Transverse colon (tissue), 4 donors: ENCODE results near the gene FUZ. TPM values are rescaled to one million over a fixed set of nuclear protein-coding genes. Genes with fewer than 3 reads are reported as not detected.

Experiments
- DNase-seq: peaks from one replicate; pipeline ENCODE4 v3.0.0-alpha.2; 2019
- H3K27ac ChIP-seq, 4 donors: fragments of 200-600 bp; sonication (generic); 2 replicates each; pipeline ENCODE4 v1.5.1; 2016 to 2018; ENCODE audit warnings: inconsistent platforms in 4 of 4
- H3K27me3 ChIP-seq: fragments of 200-600 bp; sonication (generic); 2 replicates; pipeline ENCODE4 v1.5.1; 2017; ENCODE audit warnings: inconsistent platforms
- H3K36me3 ChIP-seq, 4 donors: fragments of 200-600 bp; sonication (generic); 2 replicates each; pipeline ENCODE4 v1.5.1; 2017 to 2019; ENCODE audit warnings: inconsistent platforms in 4 of 4
- H3K4me1 ChIP-seq, 4 donors: fragments of 200-600 bp; sonication (generic); 2 replicates each; pipeline ENCODE4 v1.5.1; 2017 to 2020; ENCODE audit warnings: inconsistent platforms in 4 of 4
- H3K4me3 ChIP-seq, 4 donors: fragments of 200-600 bp; sonication (generic); 1 replicate in 1 of 4; 2 replicates in 3 of 4; pipeline versions ENCODE4 v1.5.1 to v1.6.1; 2017 to 2019; ENCODE audit warnings: inconsistent platforms in 4 of 4
- H3K9me3 ChIP-seq, 2 donors: fragments of 200-600 bp; sonication (generic); 2 replicates each; pipeline ENCODE4 v1.5.1; 2017 to 2019; ENCODE audit warnings: inconsistent platforms in 2 of 2
- CTCF ChIP-seq, 5 experiments: fragments of 200-600 bp in 3 of 5; fragments of 450-650 bp in 2 of 5; sonication (generic) in 3 of 5; IDR thresholded peaks; 1 replicate in 2 of 5; 2 replicates in 3 of 5; pipeline ENCODE4 v1.5.1; 2016 to 2017; ENCODE audit warnings: antibody characterized with exemption in 5 of 5, inconsistent platforms in 3 of 5, mild to moderate bottlenecking in 2 of 5, moderate library complexity in 1 of 5
- EP300 ChIP-seq: sonication (generic); formaldehyde crosslinking; IDR thresholded peaks from one replicate; pipeline ENCODE4 v1.6.1; 2017; ENCODE audit warnings: antibody characterized with exemption, low read depth
- POLR2A ChIP-seq: fragments of 450-650 bp; IDR thresholded peaks from one replicate; pipeline ENCODE4 v1.6.1; 2016; ENCODE audit warnings: antibody characterized with exemption, mild to moderate bottlenecking, moderate library complexity
- POLR2AphosphoS5 ChIP-seq, 3 donors: sonication (generic); formaldehyde crosslinking; IDR thresholded peaks; one replicate each; pipeline ENCODE4 v1.6.1; 2016; ENCODE audit warnings: antibody characterized with exemption in 3 of 3
- WGBS, 2 donors: methylation state at CpG; one replicate each; pipeline ENCODE4 v1.1.5; 2018; ENCODE audit warnings: low coverage in 1 of 2; 5-methylcytosine and 5-hydroxymethylcytosine counted together
- in situ Hi-C, 4 donors: fragments of 200-750 bp; cut with MboI; loops; one replicate each; pipeline versions ENCODE4 v1.15.0 to v1.15.1; 2017; ENCODE audit warnings: low sequenced_read_pairs in 3 of 4, low pct_ligation_motif_present in 1 of 4, low pct_unique_long_range_greater_than_20kb in 1 of 4
- intact Hi-C: fragments of 100-400 bp; cut with DNase I; formaldehyde crosslinking; loops from one replicate; pipeline ENCODE4 v1.15.1; 2023; ENCODE audit warnings: low total_unique reads
- total RNA-seq, 4 donors: library from RNA; depleted of rRNA; stranded (reverse); fragments of >200 nt; gene quantifications; one replicate each; pipeline ENCODE4 v1.1.0, GENCODE V29; 2016

Gene FUZ
- total RNA-seq, 4 donors from 2014 or later = 10.2 to 20.1 (median 13.1) TPM

- TF ChIP-seq POLR2A (peak; percentile 73), POLR2AphosphoS5 (IDR thresholded peaks at IDR 0.05) (peak; percentile 72 to 90 (median 76)), EP300 (no peak)
- DNase-seq = peak; percentile 99
- H3K27ac ChIP-seq = peak overlapping the region; percentile 87 to 96 (median 94)
- in situ Hi-C loops = no loop called here
- H3K27me3 ChIP-seq = no peaks in the 10 kb centered on the region
- H3K36me3 ChIP-seq = no peaks in the 10 kb centered on the region
- 1 to 2% methylated on average over 25 to 44 of the region's 53 CpGs for WGBS, 2 donors
- no peaks in the 10 kb centered on the region for H3K9me3 ChIP-seq
- intact Hi-C loops = loop anchor here (5.0 kb wide), 1 partner anchor 41 kb away; no protein-coding TSS in a partner anchor
- peaks cover 13 to 27% (median 22%) of the 10 kb centered on the region in 4 donors for H3K4me1 ChIP-seq
- peak overlapping the region; percentile 22 to 92 (median 84) for H3K4me3 ChIP-seq
Observed at GRCh38 chr19:49766007-49766929, 46.8 kb downstream of the FUZ start.

DNA sequence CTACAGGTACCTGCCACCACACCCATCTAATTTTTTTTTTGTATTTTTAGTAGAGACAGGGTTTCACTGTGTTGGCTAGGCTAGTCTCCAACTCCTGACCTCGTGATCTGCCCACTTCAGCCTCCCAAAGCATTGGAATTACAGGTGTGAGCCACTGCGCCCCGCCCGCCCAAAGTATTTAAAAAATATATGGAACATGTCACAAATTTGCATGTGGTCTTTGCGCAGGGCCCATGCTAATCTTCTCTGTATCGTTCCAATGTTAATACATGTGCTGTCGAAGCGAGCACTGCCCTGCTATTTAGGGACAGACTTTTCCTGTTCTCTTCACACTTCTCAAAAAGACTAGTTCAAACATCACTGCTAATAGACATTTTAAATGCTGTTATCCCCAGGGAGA is 48.8 kb downstream of the FUZ start:
- H3K36me3 ChIP-seq = no peaks in the 10 kb centered on the region
- peaks cover 13 to 26% (median 22%) of the 10 kb centered on the region in 4 donors for H3K4me1 ChIP-seq
- no peak for TF ChIP-seq CTCF (IDR thresholded peaks at IDR 0.05)
- TF ChIP-seq POLR2AphosphoS5 (IDR thresholded peaks at IDR 0.05) = no peak
- no peak for TF ChIP-seq EP300
- TF ChIP-seq POLR2A = no peak
- no peak overlapping the region for H3K27ac ChIP-seq
- H3K9me3 ChIP-seq = no peaks in the 10 kb centered on the region
- intact Hi-C loops = no loop called here
- 53 to 87% methylated on average over 4 to 8 of the region's 8 CpGs for WGBS, 2 donors
- in situ Hi-C loops = no loop called here
- no peaks in the 10 kb centered on the region for H3K27me3 ChIP-seq
- no peak for DNase-seq
- no peak overlapping the region for H3K4me3 ChIP-seq

DNA sequence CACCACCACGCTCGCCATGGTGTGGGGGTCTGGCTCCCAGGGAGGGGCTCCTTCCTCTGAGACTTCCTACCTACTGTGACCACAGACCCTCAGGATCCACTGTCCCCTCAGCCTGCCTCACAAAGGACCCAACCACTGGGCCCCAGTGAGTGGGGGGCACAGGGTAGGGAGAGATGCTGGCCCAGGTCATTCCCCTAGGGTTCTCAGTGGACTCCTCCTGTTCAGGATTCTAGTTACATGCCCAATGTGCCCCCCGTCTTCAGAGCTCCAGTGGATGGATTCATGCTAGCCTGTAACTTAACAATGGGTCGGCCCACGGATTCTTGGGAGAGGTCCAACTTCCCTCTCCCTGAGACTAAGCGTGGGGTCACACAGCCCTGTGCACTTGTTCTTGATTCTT is 49.9 kb downstream of the FUZ start, which contains the start of gene TSKS:
TSKS (minus strand) TSS at position 77 of the 400 bp plus-strand sequence; CDS start at position 18, 59 bp downstream.
- no peak for DNase-seq
- intact Hi-C loops (no loop called here), in situ Hi-C loops (no loop called here)
- TF ChIP-seq EP300 = no peak
- TF ChIP-seq CTCF (IDR thresholded peaks at IDR 0.05) = no peak
- no peak for TF ChIP-seq POLR2A
- no peak for TF ChIP-seq POLR2AphosphoS5 (IDR thresholded peaks at IDR 0.05)
- H3K27ac ChIP-seq = no peak within 1 kb of the TSS
- H3K4me1 ChIP-seq = peaks cover 8 to 17% (median 16%) of the 10 kb centered on the region in 4 donors
- H3K36me3 ChIP-seq = no peaks in the 10 kb centered on the region
- no peaks in the 10 kb centered on the region for H3K27me3 ChIP-seq
- H3K4me3 ChIP-seq = no peak within 1 kb of the TSS
- 80% methylated on average over 6 of the region's 6 CpGs; no CpG with 5 or more reads in 1 of the 2 donors for WGBS, 2 donors
- H3K9me3 ChIP-seq = no peaks in the 10 kb centered on the region

DNA sequence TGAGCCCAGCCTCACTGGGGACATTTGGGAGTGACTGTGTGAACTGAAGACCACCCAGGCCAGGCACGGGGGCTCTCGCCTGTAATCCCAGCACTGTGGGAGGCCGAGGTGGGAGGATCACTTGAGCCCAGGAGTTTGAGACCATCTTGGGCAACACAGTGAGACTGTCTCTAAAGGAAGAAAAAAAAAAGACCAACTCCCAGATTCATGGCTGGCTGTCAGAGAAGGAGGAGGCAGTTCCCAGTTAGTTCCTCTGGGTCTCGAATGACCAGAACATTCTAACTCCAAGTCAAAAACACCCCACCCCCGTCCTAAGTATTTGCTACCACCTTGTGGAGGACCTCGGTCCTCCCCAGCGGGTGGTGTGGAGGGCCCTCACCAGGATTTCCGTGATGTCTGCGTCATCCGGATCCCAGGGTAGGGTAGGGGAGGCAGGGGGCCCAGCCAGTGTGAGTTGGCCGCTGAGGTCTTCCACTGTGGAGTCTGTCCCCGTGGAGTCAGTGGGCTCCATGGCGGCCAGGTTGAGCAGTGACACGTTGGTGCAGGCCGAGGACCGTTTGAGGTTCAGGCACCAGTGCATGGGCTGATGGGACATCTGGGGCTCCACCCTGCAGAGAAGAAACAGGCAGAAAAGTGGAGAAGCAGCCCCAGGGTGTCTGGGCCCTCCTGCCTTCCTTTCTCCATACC is 51.3 kb downstream of the FUZ start:
- H3K4me3 ChIP-seq = no peak overlapping the region
- in situ Hi-C loops = no loop called here

More for the DNA sequence above, 51.3 kb downstream of the FUZ start:
- TF ChIP-seq POLR2A (no peak), CTCF (IDR thresholded peaks at IDR 0.05) (no peak), POLR2AphosphoS5 (IDR thresholded peaks at IDR 0.05) (no peak), EP300 (no peak)
- Histone ChIP-seq H3K27me3 (no peaks in the 10 kb centered on the region), H3K36me3 (no peaks in the 10 kb centered on the region), H3K4me1 (peaks cover 0 to 8% (median 7%) of the 10 kb centered on the region in 4 donors), H3K9me3 (no peaks in the 10 kb centered on the region), H3K27ac (no peak overlapping the region)
- 74 to 80% methylated on average over 3 to 16 of the region's 16 CpGs for WGBS, 2 donors
- intact Hi-C loops = no loop called here
- no peak for DNase-seq
